GM21423 (cell line): ENCODE results near the gene STAT1.
"Not testable (repeated sequence)": the region's sequence is repeated elsewhere in the genome, so short reads cannot be mapped to it uniquely, and the experiment has no call there.

ENCODE experiments used
- ATAC-seq: cut with Tn5 transposase; IDR thresholded peaks from one replicate; pipeline ENCODE4 v1.9.1; 2021; ENCODE audit warnings: mild to moderate bottlenecking, moderate library complexity; ENCODE audit not compliant: unreplicated experiment

The STAT1 gene

DNA sequence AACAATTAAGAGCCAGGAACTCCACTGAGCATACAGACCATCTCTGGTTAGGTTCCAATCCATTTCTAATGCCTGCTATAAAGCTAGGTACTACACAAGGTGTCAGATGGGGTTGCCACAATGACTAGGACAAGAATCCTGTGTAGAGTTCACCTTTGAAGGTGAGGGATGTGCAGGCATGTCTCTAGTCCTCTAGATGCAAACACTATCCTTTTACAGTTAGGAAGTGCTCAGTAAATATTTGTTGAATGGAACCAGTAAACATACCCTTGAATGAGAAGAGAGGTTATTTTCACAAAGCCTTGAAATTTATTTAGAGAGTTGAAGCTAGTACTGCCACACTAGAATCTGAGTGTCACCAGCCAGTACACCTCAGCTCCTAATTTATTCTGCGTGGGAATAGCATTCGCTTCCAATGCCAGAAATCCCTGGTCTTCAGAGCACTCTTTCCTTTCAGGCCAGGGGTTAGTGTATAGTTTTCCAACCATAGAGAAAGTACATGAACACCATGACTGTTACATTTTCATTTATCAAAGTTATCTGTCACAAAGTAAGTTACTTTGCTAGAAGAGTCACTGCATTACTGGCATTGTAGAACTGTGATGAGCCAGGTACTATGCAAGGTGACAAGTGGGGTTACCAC is 48.3 kb downstream of the STAT1 start:
- no peak for ATAC-seq

DNA sequence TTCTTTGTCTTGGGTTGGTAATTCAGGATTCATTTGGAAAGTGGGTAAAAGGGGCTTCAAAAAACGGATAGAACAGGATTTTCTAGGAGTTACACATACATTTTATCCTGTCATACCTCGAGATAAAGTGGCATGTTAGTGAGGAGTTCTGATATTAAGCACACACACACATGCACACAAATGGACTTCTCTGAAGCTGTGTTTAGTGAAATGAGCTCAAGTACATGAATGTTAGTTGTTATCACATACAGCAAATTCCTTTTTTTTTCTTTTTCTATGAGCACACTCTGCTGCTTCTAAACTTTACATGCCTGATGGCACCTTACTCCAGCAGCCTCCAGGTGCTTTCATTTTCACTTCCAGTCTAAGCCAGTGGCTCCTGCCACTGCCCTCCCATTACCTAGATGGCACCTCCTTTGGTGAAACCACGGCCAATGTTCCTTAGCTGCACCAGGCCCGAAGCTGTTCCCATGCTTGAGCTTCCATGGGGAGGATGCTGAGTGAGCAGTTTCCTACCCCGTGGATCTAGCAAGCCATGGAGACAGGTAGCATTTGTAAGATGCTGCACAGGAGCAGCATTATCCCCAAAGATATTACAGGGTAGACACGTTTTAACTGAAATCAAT is 49.7 kb downstream of the STAT1 start:
- ATAC-seq, result no peak

DNA sequence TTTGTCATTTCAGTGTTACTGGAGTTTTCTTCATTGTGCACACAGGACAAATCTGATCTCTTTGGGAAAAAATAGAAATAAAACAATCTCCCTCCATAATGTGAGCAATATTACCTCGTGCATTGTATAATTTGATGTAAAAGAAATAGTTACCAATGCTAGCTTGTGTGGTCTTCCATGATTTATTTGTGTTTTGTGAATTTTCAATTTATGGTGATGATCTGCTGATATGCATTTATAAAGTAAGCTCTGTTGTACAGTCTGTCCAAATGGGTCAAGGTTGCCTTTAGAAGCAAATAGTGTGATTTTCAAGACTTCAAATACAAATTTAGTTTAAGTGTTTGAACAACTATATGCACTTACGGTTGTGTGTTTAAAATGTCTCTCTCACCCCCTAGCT is 50.9 kb downstream of the STAT1 start:
- no peak for ATAC-seq

DNA sequence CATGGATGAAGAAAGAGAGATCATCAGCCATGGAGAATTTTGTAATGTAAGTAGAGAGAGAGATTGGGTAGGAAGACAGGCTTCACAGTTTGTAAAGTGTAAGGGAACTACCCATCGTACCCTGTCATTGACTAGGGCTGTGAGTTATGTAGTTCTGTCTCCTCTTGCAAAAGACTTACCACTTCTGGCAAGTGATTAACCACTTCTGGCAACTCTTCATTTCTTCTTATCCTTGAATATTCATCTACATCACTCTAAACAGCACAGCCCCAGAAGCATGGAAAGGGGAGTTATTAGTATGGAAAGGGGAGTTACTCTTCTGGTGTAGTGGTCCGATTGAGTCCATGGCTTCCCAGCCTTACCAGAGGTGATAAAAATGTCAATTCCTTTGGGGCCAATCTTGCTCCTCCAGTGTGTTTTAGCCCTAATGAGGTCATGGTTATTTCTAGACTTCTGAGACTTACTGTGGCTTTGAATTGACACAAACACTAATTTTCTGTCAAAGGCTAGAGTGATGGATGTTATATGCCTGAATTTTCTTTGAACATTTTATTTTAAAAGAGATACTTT is 52.0 kb downstream of the STAT1 start:
- peak; percentile 32 for ATAC-seq

DNA sequence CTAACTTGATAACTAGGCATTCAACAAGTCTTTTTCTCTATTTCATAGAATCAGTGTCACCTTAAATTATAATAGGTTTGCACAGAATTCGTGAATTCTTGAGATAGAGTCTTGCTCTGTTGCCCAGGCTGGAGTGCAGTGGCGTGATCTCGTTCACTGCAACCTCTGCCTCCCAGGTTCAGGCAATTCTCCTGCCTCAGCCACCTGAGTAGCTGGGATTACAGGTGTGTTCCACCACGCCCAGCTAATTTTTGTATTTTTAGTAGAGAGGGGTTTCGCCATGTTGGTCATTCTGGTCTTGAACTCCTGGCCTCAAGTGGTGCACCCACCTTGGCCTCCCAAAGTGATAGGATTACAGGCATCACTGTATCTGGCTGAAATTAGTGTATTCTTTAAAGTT is 52.9 kb downstream of the STAT1 start:
- ATAC-seq, result not testable (repeated sequence)

DNA sequence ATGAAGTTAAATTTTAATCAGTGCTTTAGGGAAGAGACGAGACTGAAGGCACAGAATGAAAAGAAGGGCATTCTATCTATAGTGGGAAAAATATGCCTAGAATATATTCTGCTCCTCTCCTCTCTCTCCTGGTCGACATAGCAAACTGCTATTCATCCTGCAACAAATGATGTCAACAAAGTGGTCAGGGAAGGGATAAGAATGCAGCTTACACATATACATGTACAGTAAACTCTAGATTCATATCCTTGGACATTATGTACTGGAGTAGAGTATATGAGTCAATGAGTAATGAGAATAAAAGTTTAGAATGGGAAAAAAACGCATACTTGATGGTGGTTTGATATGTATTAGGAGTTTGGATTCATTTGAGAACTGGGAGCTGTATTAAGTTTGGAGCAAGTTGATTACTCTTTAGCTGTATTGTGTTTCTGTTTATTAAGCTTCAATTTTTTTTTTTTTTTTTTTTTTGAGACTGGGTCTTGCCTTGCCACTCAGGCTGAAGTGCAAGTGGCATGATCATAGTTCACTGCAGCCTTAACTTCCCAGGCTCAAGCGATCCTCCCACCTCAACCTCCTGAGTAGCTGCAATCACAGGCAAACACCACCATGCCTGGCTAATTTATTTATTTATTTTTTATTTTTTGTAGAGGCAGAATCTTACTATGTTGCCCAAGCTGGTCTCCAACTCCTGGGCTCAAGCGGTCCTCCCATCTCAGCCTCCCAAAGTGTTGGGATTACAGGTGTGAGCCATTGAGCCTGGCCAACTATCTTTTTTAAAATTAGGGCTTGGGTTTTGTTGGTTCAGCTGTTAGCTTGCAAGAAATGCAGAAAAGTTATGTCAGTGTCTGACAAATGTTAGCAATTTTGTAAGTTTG is 53.8 kb downstream of the STAT1 start:
- ATAC-seq, result no peak

DNA sequence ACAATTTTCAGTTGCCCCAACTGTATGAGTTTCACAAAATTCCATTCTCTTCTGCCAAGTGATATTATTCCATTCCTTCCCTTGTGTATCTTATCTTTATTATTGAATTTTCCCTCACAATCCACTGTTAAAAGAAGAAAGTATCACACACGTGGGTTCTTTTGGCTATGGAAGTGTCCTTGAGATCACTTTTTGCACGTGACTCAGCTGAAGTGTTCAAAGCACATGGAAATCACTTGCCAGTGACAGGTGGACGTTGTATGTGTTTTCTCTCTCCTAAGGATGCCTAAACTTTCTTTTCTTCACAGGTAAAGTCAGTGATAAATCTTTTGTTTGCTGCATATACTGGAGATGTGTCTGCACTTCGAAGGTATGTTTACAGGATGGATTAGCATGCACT is 60.7 kb downstream of the STAT1 start:
- ATAC-seq, result no peak

DNA sequence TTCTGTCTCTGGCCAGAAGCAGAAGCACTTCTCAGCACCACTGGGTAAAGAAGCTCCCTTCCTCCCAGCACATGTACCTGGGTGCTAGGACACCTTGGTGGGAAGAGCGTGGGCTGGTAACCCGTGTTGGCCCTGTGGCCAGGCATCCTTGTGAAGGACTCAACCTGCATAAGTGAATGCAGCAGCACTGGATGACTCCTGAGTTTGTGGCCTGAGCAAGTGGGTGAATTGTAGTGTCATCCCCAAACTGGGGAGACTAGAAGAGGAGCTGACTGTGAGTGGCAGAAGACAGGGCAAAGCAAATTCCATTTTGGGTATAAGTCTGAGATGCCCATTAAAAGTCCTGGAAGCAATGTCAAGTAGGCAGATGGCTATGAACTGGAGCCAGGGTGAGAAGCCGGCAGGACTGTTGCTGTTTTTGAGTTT is 63.4 kb downstream of the STAT1 start:
- no peak for ATAC-seq

DNA sequence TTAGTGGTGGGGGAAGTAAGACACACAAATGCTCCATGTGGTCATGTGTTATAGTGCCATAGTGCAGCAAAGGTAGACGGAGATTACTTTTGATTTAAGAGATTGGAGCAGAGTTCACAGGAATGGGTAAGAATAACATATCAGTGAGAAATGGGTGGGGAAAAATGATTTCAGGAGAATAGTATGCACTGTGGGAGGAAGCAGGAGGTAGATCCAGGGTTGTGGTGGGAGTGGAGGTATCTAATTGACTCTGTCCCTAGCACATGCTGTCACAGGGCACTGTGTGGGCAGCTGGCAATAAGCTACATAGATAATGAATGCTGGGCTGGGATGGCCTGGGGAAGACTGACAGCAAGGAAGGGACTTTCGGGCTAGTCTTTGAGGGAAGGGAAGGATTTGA is 65.3 kb downstream of the STAT1 start:
- no peak for ATAC-seq

DNA sequence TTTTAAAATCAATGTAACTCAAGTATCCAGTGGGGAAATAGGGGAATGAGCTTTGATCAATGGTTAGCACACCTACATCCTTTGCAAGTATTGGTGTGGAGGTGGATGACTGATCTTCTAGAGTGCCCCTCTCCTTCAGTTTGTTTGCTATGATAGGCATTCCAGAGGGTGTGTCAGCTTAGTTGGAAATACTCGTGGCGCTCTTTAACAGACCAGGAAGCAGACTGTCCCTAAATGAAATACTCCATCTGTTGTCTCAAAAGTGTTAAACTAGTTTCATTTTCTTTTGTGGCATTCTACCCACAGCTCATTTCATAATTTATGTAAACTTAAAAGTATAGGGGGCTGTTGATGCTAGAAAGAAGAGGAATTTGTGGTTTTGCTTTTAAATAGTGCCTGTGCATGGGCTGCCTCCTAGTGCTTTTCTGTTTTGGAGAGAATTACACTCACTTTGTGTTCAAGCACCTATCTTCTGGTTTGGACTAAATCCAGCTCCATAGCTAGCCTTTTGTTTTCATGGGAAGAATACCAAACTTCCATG is 66.2 kb downstream of the STAT1 start:
- peak; percentile 71 for ATAC-seq

DNA sequence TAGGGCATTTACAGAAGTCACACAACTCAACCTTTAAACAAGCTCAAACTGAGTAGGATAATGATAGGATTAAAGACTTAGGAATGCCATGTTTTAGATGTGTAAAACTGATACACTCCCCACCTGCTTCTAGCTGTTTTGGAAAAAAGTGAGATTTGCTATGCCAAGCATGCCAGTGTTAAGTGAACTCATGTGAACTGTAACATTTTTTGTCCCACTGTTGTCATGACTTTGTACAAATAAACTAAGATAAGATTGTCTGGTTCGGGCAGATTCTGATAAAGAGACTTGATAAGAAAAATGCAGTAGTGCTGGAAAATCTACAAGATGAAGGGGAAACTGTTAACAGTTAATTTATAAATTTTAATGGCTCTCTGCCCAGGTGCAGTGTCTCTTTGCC is 66.8 kb downstream of the STAT1 start:
- ATAC-seq, result no peak

DNA sequence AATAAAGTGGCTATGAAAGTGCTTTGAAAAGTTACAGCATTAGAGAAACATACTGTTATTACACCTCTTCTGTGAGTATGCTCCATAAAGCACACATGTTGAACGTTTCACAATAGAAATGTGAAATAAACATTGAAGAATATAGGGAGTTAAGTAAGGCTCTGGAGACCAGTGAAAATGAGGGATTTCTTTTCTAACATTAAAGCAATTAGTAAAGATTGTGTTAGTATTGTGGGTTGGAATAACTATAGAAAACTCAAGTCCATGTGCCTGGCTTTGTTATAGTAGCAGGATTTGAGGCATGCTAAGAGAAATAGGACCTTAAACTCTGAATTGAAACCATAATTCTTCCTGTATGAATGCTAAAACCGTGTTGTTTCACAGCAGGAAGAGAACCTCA is 70.3 kb downstream of the STAT1 start:
- ATAC-seq, result no peak

DNA sequence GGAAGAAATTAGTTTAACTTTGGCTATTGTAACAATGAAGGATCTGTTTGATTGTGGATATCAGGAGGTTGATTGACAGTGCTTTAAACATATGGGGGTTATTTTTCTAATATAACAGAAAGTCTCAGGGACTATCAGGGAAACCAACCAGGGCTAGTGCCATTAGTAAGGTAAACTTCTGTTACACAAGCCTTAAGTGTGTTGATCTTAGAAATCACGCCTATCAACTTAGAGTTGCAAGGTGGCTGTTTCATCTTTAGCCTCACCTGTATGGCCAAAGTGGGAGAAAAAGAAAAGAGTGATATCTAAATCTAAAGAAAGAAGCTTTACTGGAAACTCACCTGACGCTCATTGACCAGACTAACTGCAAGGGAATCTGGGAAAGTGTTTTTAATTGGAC is 71.3 kb downstream of the STAT1 start:
- ATAC-seq, result no peak

DNA sequence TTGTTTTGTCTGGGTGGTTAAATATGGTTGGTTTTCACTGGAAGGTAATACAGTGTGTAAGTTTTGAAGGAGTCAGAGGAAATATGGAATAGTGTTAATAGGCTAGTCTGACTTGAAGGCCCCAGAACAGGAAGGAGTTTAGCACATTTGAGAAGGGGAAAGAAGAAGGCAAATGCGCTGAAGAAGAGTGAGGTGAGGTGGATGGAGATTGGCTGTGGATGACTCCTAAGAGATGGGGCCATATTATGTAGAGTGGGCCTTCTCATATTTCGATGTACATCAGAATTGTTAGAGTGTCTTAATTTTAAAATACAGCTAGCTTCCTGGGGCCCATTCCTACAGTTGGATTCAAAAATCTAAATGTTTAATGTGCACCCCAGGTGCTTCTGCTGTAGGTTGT is 72.4 kb downstream of the STAT1 start:
- no peak for ATAC-seq

DNA sequence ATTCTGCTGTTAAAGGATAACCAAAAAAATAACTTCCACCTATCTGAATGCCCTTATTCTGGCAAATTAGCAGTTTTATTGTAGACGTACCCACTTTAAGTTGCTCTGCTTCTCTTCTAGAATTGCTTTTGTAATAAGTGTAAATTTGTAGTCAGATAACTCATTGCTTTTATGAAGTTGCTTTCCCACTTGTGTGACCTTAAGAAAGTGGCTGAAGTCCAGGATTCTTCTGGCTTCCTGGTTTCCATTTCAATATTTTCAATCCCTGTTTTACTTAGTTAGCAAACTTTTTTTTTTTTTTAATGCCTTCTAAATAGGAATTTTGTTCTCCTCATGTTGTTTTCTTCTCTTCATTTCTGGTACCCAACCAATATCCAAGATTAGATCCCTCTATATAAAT is 73.5 kb downstream of the STAT1 start:
- no peak for ATAC-seq

DNA sequence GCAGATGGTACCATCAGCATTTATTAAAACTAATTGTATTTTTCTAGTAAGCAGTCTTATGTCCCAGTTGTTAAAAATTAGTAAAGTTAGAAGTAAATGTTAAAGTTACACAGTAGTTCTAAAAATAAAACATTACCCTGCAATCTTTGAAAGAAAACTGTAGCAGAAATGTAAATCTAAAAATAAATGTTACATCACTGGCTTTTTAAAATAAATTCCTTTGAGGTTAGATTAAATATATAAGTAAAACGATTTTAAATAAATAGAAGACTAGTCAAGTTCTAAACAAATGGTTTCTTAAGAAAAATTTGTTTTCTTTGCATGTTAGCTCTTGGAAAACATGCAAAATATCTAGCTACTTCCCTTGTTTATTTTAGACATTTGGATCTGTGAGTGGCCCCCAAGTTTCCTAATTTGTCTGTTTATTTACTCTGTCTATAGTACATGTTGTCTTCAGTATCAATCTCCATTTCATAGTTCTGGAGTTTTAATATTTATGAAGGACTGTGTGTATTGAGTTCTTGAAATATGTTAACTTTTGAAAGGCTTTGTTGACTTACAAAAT is 75.1 kb downstream of the STAT1 start:
- ATAC-seq, result no peak

DNA sequence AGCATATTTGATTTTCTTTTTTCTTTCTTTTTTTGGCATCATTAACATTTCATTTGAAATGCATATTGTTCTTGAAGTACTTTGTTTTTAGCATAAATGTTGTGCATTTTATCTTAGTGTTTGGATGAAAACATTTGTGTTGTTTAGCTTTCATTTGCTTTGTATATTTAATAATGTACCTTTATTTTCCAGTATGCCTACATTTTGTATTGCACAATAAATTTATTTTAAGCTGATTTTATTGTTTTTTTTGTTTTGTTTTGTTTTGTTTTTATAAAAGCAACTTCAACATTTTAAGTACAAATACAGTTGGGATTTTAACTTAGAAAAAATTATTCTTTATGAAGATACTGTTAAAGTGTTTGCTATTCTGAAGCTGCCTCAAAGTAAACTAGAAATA is 78.9 kb downstream of the STAT1 start:
- ATAC-seq, result no peak

DNA sequence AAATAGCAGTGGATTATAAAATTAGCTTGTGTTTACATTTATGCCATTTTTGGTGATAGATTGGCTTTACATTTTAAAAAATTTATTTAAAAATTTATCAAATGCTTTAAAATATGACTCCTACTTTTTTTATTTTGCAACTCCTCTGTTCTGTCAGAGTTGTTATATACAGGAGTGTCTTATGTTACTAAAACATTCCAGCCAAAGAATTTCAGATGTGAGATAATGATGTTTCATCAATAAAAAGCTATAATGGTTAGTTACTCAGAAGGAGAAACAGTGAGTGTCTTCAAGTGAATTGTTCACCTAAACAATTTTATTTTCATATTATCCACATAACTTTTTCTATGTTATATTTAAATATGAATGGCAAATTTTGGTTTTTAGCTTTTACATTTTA is 80.6 kb downstream of the STAT1 start:
- ATAC-seq, result no peak

DNA sequence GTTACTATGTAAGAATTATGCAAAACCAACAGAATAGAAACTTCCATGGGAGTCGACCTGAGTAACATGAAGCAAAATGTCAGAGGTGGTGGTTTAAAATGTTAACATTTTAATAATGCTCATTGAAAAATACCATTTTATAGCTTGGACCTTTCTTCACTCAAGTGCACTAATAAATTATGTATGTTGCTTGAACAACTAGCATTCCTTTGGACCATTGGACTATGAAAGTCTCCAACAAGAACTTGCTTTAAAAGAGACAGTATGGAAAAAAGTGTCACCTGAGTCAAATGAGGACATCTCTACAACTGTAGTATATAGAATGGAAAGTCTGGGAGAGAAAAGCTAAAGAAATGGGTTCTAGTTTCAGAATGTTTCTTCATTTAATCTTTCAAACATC is 81.5 kb downstream of the STAT1 start:
- ATAC-seq, result no peak

DNA sequence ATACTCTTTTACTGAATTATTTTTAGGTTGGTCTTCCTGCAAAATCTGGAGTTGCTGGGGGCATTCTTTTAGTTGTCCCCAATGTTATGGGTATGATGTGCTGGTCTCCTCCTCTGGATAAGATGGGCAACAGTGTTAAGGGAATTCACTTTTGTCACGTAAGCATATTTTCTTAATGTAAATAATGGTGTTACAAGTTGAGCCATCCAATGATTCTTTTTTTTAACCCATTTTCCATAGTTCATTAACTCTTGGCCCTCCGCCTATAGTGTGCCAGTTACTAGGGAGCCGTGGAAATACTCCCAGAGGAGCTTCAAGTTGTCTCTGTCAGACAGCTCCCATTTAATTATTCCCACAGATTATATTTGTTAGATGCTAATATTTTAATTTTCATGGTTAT is 83.6 kb downstream of the STAT1 start:
- no peak for ATAC-seq

DNA sequence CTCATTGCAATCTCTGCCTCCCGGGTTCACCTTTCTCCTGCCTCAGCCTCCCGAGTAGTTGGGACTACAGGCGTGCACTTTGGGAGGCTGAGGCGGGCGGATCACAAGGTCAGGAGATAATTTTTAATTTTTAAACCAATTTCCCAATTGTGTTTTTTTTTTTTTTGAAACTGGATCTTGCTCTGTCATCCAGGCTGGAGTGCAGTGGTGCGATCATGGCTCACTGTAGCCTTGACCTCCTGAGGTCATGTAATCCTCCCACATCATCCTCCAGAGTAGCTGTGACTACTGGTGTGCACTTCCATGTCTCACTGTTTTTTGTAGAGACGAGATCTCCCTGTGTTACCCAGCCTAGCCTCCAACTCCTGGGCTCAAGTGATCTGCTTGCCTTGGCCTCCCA is 84.1 kb downstream of the STAT1 start:
- no peak for ATAC-seq
